Measurements from ENCODE around the gene TSEN54. TPM values are rescaled to one million over a fixed set of nuclear protein-coding genes. Genes with fewer than 3 reads are reported as not detected.

Gene TSEN54
- total RNA-seq: 10 to 100 TPM in 4 of 6 experiments, 1 to 10 TPM in 2; 8.5 to 13.6 (median 10.2) TPM
- long read RNA-seq, partial matches to known transcripts: 0 of 3 reads
- long read RNA-seq, other reads (novel, unspliced or antisense): 0 of 3 reads

- WGBS (ENCODE audit: insufficient coverage, low coverage, low lambda C conversion rate, missing lambda C conversion rate): 0% methylated on average over 3 of the region's 45 CpGs
These were observed at the start of gene TSEN54 for GRCh38 chr17:75516255-75516618. TSEN54 (plus strand) TSS chr17:75516528; CDS start chr17:75516561, 33 bp downstream.

GRCh38 chr17:75468291-75468754 lies 48.0 kb upstream of the TSEN54 start:
- H3K27me3 ChIP-seq: no peaks in the 10 kb centered on the region
- intact Hi-C loops (cut with DNase I): no loop called here
- TF ChIP-seq POLR2A (IDR thresholded peaks at IDR 0.05) (no peak), CTCF (IDR thresholded peaks at IDR 0.05) (no peak)
- no peaks in the 10 kb centered on the region for H3K9me3 ChIP-seq
- 73% methylated on average over 3 of the region's 8 CpGs for WGBS (ENCODE audit: insufficient coverage, low coverage, low lambda C conversion rate, missing lambda C conversion rate)
- ATAC-seq (no peak), DNase-seq (no peak)
- no peak overlapping the region for H3K4me3 ChIP-seq
- peaks cover 0 to 6% (median 2%) of the 10 kb centered on the region in 4 donors for H3K36me3 ChIP-seq
- H3K27ac ChIP-seq: no peak overlapping the region
- H3K4me1 ChIP-seq: peaks cover 0 to 15% (median 0%) of the 10 kb centered on the region in 4 donors

More at GRCh38 chr17:75516255-75516618, at the start of gene TSEN54:
- intact Hi-C loops (cut with DNase I): loop anchor here in 1 of 2 donors (5.0 kb wide), 1 partner anchor 71 kb away; the partner anchor contains the start of gene MYO15B
- Histone ChIP-seq H3K4me1 (peaks cover 0 to 25% (median 8%) of the 10 kb centered on the region in 4 donors), H3K36me3 (no peaks in the 10 kb centered on the region), H3K4me3 (peak within 1 kb of the TSS; percentile 90 to 93 (median 91)), H3K27me3 (no peaks in the 10 kb centered on the region), H3K9me3 (no peaks in the 10 kb centered on the region), H3K27ac (peak within 1 kb of the TSS; percentile 62 to 73 (median 62))
- peak; percentile 97 to 98 (median 98) for DNase-seq
- TF ChIP-seq CTCF (IDR thresholded peaks at IDR 0.05) (no peak), POLR2A (IDR thresholded peaks at IDR 0.05) (peak; percentile 42)
- peak; percentile 70 to 84 (median 80) for ATAC-seq

GRCh38 chr17:75468779-75469373 lies 47.5 kb upstream of the TSEN54 start:
- Histone ChIP-seq H3K36me3 (peaks cover 0 to 7% (median 3%) of the 10 kb centered on the region in 4 donors), H3K4me1 (peaks cover 0 to 15% (median 0%) of the 10 kb centered on the region in 4 donors), H3K9me3 (no peaks in the 10 kb centered on the region), H3K27me3 (no peaks in the 10 kb centered on the region), H3K27ac (no peak overlapping the region), H3K4me3 (no peak overlapping the region)
- 82% methylated on average over 6 of the region's 13 CpGs for WGBS (ENCODE audit: insufficient coverage, low coverage, low lambda C conversion rate, missing lambda C conversion rate)
- no peak for TF ChIP-seq POLR2A (IDR thresholded peaks at IDR 0.05)
- TF ChIP-seq CTCF (IDR thresholded peaks at IDR 0.05): no peak
- ATAC-seq: peak in 3 of 4 donors; percentile 22 to 78 (median 39)
- no peak for DNase-seq
- intact Hi-C loops (cut with DNase I): no loop called here

- Histone ChIP-seq H3K4me1 (peaks cover 0 to 17% (median 0%) of the 10 kb centered on the region in 4 donors), H3K27me3 (no peaks in the 10 kb centered on the region), H3K36me3 (peaks cover 0 to 7% (median 3%) of the 10 kb centered on the region in 4 donors), H3K27ac (no peak overlapping the region), H3K9me3 (no peaks in the 10 kb centered on the region), H3K4me3 (no peak overlapping the region)
- intact Hi-C loops (cut with DNase I): no loop called here
- DNase-seq: no peak
- TF ChIP-seq POLR2A (IDR thresholded peaks at IDR 0.05): no peak
- no peak for TF ChIP-seq CTCF (IDR thresholded peaks at IDR 0.05)
- ATAC-seq: no peak
- WGBS (ENCODE audit: insufficient coverage, low coverage, low lambda C conversion rate, missing lambda C conversion rate): 86% methylated on average over 5 of the region's 6 CpGs
These were observed 45.1 kb upstream of the TSEN54 start for GRCh38 chr17:75471207-75471606.
